SIG-M5 treated with dmso at 0.1 percent for 504 hours (cell line): ENCODE results near the gene MAP7.

Experiments
- DNase-seq: peaks from one replicate; lab custom pipeline; 2025; ENCODE audit not compliant: unreplicated experiment; lab: John Stamatoyannopoulos, UW

Gene MAP7

DNA sequence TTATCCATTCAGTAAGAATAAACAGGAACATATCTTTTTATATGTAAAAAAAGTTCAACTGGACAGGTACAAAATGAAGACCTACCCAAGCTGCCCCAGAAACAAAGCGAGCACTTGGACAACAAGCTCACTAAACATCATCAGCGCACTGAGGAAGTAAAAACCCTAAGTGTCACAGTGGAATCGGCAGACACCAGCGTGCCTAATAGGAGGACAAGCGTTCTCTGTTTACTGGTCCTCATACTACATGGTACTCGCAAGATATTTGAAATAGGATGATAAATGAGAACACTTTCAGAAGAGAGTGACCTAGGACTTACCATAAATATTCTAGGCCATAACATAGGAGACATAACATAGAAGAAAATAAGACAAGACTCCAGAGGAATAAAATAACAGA lies 18.2 kb downstream of the MAP7 start:
- DNase-seq, result no peak

DNA sequence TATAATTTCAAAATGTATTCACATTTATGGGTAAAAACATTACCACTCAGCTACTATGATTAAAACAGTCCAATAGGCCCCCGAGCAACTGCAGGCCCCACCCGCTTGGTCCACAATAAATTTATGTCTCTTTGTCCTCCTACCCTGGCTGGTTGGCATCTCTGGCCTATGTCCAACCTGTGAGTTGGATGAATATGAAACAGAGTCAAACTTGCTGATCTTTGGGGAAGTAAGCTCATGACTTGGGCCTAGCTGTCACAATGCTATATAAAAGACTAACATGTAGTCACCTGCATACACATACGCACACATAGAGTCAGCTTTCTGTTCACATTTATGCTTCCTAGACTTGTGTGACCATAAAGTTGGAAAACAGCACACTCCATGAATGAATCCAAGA lies 20.5 kb downstream of the MAP7 start:
- no peak for DNase-seq

DNA sequence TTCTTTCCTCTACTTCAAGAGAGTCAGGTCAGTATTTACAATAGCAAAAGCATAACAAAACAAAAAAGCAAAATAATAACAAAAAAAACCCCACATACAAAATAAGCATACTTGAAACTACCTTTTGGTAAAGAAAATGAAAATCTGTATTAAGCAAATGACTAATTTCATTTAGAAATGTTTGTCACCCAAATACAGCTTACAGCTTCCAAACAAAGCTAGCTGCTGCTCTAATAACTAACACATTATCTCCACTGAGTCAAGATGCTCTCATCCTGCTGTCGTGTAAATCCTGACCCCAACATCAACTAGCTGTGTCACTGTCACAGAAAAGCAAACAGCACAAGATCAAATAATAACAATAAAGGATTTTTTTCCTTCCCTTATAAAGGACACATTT lies 21.7 kb downstream of the MAP7 start:
- DNase-seq, result no peak

DNA sequence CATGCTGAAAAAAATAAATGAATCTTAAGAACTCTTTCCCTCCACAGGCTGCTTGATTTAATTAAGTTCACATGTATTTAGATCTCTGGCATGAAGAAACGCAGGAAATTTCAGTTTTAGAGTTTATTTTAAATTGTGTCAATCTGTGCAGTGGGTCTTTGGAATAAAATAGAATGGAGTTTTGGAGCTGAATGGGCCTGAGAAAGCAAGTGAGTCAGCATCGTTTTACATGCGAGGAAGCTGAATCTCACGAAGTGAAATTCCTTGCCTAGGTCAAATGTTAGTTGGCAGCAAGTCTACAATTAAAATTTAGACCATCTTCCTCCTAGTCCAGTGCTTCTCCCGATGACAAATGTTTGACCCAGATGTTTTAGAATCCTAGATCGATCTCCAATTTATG lies 22.4 kb downstream of the MAP7 start:
- DNase-seq, result no peak

DNA sequence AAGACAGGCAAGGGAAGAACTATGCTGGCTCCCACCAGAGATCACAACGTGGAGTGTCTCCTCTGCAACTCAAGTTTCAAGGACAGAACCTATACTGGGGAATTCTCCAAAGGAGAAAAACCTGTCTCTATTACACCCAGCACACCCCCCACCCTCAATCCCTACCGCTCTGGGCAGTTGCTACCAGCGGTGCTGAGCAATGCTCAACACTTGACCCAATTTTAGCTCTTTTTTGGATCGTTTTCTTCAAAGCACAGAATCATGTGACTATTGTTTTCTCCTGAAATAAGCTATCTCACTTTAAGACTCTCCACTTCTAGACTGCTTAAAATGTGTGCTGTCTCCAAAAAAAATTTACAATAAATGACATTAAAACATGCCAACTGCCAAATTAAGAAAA lies 23.3 kb downstream of the MAP7 start:
- no peak for DNase-seq

DNA sequence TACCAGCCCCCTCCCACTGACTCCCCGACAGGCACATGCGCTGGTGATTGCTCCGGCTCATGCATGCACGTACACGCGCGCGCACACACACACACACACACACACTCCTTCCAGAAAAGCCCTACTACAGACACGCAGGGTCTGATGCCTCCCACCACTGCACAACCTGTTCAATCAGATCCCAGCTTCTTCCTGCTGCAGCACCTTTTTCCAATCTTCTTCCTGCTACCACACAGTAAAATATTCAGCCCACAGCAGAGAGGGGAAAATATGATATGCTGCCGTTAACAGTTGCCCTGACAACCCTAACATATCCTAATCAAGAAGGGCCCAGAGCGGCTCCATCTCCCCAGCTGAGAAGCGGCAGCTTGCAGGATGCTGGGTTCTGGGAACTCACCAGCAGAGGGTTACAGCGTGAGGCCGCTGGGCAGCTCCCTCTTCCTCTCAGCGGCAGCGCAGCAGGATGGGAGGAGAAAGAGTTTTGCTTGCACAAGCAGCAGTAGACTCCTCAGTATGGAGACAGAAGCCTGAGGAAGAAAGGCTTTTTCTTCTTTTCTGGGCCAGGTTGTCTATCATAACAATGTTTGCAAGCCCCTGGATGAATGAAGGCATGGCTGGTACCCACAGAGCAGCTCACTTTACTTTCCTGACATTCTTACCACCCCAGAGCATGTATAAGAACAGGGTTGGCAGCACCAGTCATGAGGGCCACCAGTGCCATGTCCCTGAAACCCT lies 23.9 kb downstream of the MAP7 start:
- DNase-seq, result peak; percentile 48

DNA sequence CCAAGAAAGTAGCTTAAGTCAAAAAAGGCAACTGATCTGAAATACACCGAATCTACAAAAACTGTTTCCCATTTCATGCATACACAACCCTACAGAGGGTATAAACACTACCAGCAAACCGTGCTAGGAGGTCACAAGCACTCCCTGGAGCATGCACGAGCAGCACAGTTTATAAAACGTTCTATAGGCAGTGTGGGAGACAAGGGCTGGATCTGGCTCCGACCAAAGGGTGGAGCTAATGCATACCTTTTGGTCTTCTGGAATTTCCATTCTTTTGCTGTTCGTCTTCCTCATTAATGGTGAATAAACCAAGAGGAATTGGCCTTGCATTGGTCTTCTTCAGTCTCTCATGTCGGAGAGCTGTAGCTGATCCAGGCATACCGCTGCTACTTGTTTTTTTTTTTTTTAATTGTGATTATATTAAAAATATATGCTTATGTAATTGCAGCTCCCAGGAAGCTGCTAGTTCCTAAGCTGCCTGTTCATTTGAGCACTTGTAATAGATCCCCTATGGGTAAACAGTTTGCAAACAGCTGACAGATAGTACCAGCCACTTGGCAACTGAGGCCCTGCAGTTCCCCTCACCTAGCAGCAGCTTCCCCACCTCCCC lies 24.5 kb downstream of the MAP7 start:
- DNase-seq, result no peak

DNA sequence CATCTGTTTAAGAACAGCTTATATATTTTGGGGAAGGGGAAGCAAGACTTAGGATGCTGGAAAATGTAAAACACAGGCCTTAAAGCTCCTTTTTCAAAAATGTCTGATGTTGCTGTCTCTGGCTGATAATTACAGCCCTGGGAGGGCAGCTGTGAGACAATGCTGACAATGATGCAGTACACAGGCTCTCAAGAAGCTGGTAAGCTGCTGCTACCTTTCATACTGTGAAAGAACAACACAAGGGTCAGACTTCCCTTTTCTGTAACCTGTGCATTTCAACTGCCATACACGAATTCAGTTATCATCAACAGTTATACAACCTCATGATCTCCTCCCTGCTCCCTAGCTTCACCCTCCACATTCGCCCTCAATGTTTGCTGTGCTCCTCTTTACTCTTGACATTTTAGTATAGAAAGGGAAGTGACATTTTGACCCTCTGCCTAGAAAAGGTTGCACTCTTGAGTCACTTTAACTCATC lies 25.2 kb downstream of the MAP7 start:
- DNase-seq, result no peak

DNA sequence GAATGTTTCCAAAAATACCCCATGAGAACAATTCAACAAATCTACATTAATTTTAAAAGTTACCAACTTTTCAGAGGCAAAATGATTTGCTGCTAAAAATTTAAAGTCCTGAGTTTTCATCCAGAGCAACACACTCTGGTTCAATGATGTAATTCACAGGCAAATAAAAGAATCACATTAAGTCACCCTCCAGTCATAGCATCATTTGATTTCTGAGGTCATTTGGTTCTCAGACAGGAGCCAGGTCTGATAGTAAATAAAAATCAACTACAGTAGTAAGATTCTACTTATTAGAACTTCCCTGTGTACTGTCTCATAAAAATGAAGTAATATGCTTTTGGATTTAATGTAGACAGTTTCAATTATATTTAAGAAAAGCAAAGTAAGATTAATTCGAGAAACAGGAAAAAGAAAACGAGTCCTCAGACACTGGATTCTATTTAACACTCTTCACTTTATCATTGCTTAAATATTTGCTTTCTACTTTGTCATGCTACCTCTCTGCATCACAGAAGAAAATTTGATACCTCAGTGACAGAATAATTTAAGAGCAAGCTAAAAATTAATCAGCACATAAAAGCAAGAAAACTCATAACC lies 25.8 kb downstream of the MAP7 start:
- no peak for DNase-seq

DNA sequence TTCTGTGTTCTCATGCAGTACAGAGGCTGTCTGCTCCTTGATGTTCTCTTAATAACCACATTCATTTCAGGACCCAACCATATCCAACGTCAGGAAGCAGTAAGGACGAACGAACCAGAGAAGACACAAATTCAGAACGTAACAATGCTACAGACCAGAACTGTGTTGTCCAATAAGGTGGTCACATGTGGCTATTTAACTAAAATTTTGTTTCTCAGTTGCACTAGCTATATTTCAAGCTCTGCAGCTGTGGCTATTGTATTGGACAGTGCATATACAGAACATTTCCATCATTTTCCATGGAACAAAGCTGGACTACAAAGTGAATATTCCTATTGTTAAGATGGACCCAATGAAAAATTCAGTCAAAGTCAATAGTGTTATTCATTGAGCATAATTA lies 27.0 kb downstream of the MAP7 start:
- no peak for DNase-seq

DNA sequence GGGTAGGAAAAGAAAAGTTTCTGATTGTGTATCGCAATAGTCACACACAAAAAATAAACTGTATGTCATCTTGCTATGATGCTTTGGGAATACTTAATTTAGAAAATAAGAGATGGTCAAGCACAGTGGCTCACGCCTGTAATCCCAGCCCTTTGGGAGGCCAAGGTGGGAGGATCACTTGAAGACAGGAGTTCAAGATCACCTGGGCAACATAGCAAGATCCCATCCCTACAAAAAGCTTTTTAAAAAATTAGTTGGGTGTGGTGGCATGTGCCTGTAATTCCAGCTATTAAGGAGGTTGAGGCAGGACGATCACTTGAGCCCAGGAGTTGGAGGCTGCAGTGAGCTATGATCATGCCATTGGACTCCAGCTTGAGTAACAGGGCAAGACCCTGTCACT lies 27.6 kb downstream of the MAP7 start:
- DNase-seq, result no peak

DNA sequence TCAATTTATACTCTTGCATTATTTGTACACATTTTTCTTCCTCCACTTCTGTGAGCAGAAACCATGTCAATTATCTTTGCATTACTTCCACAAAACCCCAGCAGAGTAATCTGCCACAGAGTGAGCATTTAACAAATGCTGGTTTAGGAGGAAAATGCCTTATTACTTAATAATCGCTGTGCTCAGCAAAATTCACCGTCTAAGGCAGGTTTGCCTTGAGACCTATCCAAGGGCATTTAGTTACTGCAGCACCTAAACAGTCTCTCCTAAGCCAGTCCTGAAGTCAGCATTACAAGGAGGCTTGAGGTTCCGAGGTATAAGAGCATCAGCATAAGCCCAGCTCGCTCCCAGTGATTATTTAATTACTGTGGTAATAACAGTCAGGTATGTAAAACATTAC lies 28.3 kb downstream of the MAP7 start:
- no peak for DNase-seq

DNA sequence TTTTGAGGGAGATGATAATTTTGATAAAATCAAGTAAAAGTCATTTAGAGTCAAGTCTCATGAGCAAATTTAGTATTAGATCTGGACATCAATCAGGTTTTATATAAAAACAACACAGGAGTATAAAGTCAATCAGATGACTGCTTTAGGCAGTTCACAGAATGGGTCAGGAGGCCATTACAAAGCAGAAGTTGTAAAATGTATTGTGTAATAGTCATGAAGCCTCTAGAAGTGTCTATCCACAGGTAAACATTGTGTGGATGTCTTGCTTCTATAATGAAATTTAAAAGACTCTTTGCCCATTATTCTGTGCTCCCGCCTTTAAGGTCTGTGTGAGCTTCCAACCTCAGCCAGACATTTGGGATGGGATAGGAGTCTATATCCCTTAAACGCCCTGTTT lies 28.8 kb downstream of the MAP7 start:
- DNase-seq, result no peak

DNA sequence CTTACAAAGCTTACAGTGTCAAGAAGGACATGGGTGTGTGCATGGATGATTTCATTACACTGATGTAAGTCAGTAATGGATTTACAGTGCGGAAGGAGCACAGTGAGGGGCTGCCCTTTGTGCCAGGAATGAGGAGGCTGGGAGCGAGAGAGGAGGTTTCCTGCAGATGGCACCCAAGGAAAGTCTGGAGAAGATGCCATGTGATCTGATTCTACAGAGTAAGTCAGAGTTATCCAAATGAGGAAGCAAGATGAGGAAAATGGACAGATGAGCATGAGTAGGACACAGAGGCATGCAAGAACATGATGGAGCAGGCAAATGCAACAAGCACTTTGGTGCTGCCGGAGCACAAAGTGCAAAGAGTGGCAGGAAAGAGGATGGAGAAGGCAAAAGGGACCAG lies 29.7 kb downstream of the MAP7 start:
- no peak for DNase-seq

DNA sequence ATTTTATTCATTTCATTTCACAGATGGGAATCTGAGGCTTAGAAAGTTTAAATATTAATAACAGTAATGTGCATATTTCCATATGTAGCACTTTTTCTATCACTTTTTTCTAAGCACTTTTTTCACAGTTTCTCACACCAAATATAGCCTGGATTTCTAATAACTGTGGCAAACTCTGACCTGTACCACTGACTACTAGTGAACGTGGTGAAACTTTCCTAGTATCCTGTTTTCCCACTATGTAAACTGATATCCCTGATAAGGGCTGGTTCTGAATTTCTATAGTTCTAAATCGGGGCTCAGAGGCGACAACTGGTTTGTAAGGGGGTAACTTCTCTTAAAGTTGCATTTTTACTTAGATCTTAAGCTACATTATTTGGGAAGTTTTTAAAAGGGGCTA lies 32.6 kb downstream of the MAP7 start:
- DNase-seq, result no peak

DNA sequence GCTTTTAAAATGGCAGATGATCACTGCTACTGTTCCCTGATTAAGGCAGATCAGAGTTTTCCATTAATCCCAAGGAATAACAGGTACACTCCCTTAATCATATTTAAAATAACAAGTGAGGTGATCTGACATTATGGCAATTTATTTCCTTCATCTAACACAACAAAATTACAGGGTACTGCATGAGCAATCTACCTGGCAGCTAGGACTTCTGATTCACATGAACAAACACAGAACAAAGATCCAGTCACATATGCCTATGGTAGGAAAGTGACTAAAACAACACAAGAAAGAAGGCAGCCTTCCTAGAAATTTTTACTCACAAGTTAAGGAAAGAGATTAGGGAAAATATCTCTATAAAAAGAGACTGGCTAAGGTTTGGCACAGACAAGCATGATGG lies 33.2 kb downstream of the MAP7 start:
- DNase-seq, result no peak

DNA sequence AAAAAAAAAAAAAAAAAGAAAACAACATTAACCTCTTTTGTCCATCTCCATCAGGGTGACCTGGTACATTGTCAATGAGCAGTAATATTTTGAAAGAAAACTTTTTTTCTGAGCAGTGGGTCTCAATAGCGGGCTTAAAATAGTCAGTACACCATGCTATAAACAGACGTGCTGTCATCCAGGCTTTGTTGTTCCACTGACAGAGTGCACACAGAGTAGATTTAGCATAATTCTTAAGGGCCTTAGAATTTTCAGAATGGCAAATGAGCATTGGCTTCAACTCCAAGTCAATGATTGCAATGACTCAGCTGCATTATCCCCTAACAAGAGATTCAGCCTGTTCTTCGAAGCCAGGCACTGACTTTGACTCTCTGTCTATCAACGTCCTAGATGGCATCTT lies 35.6 kb downstream of the MAP7 start:
- no peak for DNase-seq

DNA sequence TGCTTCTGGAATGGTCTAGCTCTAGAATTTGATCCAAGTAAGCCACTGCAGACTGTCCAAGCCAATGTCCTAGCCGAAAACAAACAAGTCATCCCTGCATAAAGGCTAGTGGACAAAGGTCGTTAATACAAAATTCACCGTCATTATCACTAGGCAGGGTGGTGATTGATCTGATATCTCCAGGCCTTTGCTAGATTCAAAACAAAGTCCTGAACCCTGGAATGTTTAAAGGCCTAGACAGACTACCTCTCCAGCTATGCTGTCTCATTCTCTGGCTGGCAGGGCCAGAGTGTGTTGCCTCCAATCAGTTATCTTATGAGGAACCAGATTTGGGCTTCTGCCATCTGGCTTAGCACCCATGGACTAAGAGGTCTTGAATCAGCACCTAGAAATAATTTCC lies 38.3 kb downstream of the MAP7 start:
- no peak for DNase-seq

DNA sequence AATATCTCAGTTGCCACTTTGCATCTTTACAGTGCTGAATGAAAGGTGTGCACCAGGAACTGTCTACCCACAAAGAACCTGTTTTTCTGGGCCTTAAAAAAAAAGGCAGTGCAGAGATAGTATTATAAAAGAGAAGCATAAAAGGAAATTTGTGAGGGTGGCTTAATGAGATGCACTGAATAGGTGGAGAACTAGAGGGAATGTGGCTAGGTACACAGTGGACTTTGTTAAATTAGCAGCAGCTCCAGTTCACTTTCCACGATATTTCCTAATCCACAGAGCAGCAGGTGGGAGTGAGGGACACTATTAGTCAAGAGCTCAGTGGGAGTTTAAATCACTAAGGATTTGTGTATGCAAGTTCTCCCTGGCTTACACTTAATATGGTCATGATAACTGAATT lies 38.8 kb downstream of the MAP7 start:
- DNase-seq, result no peak

DNA sequence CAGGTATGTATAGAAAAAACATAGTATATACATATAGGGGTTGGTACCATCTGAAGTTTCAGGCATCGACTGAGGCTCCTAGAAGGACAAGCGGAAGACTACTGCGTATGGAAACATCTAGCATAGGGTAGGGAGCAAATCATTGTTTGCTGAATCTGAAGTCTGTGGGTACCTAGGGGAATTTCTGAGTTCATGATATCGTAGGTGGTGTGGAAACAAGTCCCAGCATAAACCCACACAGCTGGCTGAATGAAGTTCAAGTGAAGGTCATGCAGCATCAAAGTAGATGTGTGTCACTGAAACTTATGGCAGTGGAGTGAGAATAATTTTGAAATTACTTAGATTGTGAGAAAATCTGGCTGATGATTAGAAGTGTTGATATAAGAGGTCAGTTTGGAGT lies 39.4 kb downstream of the MAP7 start:
- DNase-seq, result no peak

DNA sequence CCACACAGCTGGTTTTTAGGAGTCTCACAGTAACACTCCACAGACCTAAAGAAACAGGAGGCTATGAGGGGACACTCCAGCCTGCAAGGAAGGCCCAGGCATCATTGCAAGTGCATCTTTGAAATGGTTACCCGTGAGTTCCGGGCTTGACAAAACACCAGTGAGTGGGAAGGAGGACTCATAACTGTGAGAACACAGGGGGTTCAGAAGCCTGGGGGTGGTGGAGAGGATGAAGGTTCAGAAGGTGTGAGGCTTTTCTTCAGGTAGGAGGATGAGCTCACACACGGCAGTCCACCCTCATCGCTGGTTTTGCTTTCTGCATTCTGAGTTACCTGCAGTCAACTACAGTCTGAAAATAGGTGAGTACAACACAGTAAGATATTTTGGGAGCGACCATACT lies 39.9 kb downstream of the MAP7 start:
- no peak for DNase-seq

DNA sequence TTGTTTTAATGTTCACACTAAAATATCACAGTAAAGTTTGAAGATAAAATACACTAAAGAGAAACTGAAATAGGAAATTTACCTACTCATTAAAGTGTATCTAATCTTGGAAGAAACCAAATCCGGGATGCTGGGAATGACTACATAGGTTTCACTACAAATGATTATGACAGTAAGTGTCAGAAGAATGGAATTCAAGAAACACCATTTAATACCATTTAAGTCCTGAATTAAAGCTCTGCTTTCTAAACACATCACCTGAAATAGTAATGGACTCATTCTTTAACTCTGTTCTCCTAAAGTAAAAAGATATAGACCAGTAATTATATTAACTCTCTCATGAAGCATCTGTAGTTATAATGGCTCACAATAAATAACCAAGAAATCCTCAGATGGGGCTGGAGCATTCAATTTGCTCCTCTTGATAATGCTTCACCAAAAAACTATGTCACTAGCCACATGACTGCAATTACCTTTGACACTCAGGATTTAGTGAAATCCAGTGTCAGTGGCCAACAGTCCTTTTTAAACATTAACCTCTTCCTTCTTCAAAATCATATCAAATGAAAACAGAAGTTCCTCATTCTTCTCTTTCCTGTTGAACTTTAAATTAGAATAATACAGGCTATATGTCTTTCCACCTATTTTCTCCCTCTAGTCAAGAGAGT lies 41.4 kb downstream of the MAP7 start:
- no peak for DNase-seq
